Measurements from ENCODE around the gene LGALS7. TPM values are rescaled to one million over a fixed set of nuclear protein-coding genes. Genes with fewer than 3 reads are reported as not detected.

The LGALS7 gene
- total and polyA plus RNA-seq, 2 of the 4 experiments (the other 2 are of a cell fraction) = not detected

- intact Hi-C loops (cut with micrococcal nuclease) = no loop called here
- TF ChIP-seq RAD21 (IDR thresholded peaks at IDR 0.05; ENCODE audit: low read length) = no peak
- no peak for TF ChIP-seq BHLHE40 (IDR thresholded peaks at IDR 0.05; ENCODE audit: low read depth, low read length)
- TF ChIP-seq NFE2L2 (IDR thresholded peaks at IDR 0.05; ENCODE audit: low read depth, low read length) = no peak
- TF ChIP-seq CEBPB (IDR thresholded peaks at IDR 0.05; ENCODE audit: low read depth, low read length) = no peak
- TF ChIP-seq FOS (IDR thresholded peaks at IDR 0.05; ENCODE audit: low read depth, low read length) = no peak
- TF ChIP-seq CHD1 (IDR thresholded peaks at IDR 0.05; ENCODE audit: low read depth, low read length) = no peak
- no peak for TF ChIP-seq POLR2A (IDR thresholded peaks at IDR 0.05; ENCODE audit: low read depth, low read length)
- TF ChIP-seq RCOR1 (IDR thresholded peaks at IDR 0.05; ENCODE audit: insufficient replicate concordance, low read length) = no peak
- no peak for TF ChIP-seq RFX5 (IDR thresholded peaks at IDR 0.05; ENCODE audit: low read depth, low read length)
- no peak for TF ChIP-seq MAFK (IDR thresholded peaks at IDR 0.05; ENCODE audit: low read depth, low read length)
- TF ChIP-seq USF2 (IDR thresholded peaks at IDR 0.05; ENCODE audit: low read depth, low read length) = no peak
- Histone ChIP-seq H4K8ac (ENCODE audit: low read depth in 2 of 2, low read length in 2 of 2) (no peak overlapping the region), H3K4ac (ENCODE audit: low read depth, low read length) (no peak overlapping the region), H3K18ac (ENCODE audit: low read depth, low read length) (no peak overlapping the region), H4K5ac (ENCODE audit: low read depth, low read length) (no peak overlapping the region), H3K27me3 (ENCODE audit: control insufficient read depth, insufficient read depth, low read length) (no peaks in the 10 kb centered on the region), H3K4me1 (ENCODE audit: control insufficient read depth, insufficient read depth, low read length) (peaks cover 13% of the 10 kb centered on the region), H3K56ac (ENCODE audit: extremely low read depth, insufficient read depth, low read length) (no peak overlapping the region), H3K14ac (replicated peaks; ENCODE audit: low read depth, low read length) (no peak overlapping the region), H2AK5ac (ENCODE audit: low read depth, low read length) (no peak overlapping the region), H4K91ac (ENCODE audit: insufficient read depth, low read depth, low read length) (no peak overlapping the region), H3K79me1 (ENCODE audit: low read depth in 1 of 2, low read length in 2 of 2) (no peaks in the 10 kb centered on the region; a peak in 1 of 4 replicates), H2BK5ac (ENCODE audit: low read depth, low read length, poor library complexity, severe bottlenecking) (no peak overlapping the region), H2AFZ (replicated peaks; ENCODE audit: low read length, poor library complexity) (no peak overlapping the region), H2BK120ac (ENCODE audit: low read depth, low read length) (no peak overlapping the region), H3K36me3 (ENCODE audit: control insufficient read depth, insufficient read depth, low read length) (no peaks in the 10 kb centered on the region), H2BK15ac (ENCODE audit: low read depth, low read length) (no peak overlapping the region; the same call in 2 of the 3 replicates), H3K27ac (ENCODE audit: insufficient read depth, low read length) (no peak overlapping the region), H3K23ac (ENCODE audit: low read depth, low read length) (no peak overlapping the region), H2AK9ac (replicated peaks; ENCODE audit: low read depth, low read length, poor library complexity) (no peak overlapping the region), H3K4me3 (ENCODE audit: insufficient read depth, low read depth, low read length) (no peak overlapping the region), H4K20me1 (ENCODE audit: insufficient read depth, low read length) (peaks cover 20% of the 10 kb centered on the region), H3K9me3 (ENCODE audit: control insufficient read depth, insufficient read depth, low read length) (no peaks in the 10 kb centered on the region), H3K9me1 (ENCODE audit: insufficient read depth, low read length) (0 out of 2 replicates have a peak, but pooled peaks cover 3% of the 10 kb centered on the region), H3K4me2 (ENCODE audit: low read depth, low read length) (no peak overlapping the region), H2BK20ac (ENCODE audit: low read depth, low read length) (no peak overlapping the region), H3K9ac (ENCODE audit: low read depth, low read length) (no peak overlapping the region)
- POLR2A ChIA-PET (ENCODE audit: unreplicated experiment) = interaction anchor here (0.6 kb wide), 1 partner anchor 112 kb away, joined by 3 read pairs; no protein-coding TSS in a partner anchor
- dilution Hi-C loops (cut with HindIII; ENCODE audit: low sequenced_read_pairs, unreplicated experiment) = no loop called here
- WGBS, 2 experiments (ENCODE audit: extremely low coverage in 2 of 2, insufficient read length in 1 of 2) = 48% methylated on average over 10 of the region's 22 CpGs; no CpG with 5 or more reads in 1 of the 2 experiments
- in situ Hi-C loops (cut with MboI; ENCODE audit: low sequenced_read_pairs) = loop anchor here (25.0 kb wide), 1 partner anchor 175 kb away; the partner anchor contains the start of gene CCER2
- DNase-seq = no peak
- BruUV-seq (replicated peaks) = no TSS peak
- no peak for ATAC-seq (ENCODE audit: low read depth)
- CTCF ChIA-PET = no interaction called here
Observed at GRCh38 chr19:38737281-38737865, 35.9 kb downstream of the LGALS7 start.
